Measurements from ENCODE around the gene POLR1G.

DNA sequence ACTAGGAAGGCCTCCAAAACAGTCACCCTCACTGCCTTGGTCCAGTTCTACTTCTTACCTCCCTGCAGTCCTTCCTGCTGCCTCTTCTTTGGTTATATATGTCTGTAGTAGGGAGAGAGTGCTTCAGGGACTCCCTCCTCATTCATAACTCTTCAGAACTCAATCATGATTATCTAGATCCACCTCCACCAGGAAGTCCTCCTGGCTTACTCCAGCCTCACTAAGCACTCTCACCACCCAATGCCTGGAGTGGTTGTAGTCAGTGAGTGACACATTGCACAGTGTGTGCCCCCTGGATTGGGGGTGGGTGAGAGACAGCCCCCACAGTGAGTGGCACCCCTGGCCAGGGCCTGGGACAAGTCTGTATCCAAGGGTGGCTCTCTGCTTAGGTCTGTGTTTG, 51.3 kb downstream of the POLR1G start:
- TF ChIP-seq, protein P1, sequence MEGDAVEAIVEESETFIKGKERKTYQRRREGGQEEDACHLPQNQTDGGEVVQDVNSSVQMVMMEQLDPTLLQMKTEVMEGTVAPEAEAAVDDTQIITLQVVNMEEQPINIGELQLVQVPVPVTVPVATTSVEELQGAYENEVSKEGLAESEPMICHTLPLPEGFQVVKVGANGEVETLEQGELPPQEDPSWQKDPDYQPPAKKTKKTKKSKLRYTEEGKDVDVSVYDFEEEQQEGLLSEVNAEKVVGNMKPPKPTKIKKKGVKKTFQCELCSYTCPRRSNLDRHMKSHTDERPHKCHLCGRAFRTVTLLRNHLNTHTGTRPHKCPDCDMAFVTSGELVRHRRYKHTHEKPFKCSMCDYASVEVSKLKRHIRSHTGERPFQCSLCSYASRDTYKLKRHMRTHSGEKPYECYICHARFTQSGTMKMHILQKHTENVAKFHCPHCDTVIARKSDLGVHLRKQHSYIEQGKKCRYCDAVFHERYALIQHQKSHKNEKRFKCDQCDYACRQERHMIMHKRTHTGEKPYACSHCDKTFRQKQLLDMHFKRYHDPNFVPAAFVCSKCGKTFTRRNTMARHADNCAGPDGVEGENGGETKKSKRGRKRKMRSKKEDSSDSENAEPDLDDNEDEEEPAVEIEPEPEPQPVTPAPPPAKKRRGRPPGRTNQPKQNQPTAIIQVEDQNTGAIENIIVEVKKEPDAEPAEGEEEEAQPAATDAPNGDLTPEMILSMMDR (IDR thresholded peaks at IDR 0.05; ENCODE audit: poor library complexity) = no peak
- TF ChIP-seq EZH2 (IDR thresholded peaks at IDR 0.05; ENCODE audit: borderline replicate concordance) (no peak), EZH2phosphoT487 (IDR thresholded peaks at IDR 0.05; ENCODE audit: low read depth, severe bottlenecking, unreplicated experiment) (no peak)
